HG03108 (cell line): Measurements from ENCODE around the gene CD82.
"Not testable (repeated sequence)": the region's sequence is repeated elsewhere in the genome, so short reads cannot be mapped to it uniquely, and the experiment has no call there.

Source experiments
- ATAC-seq: cut with Tn5 transposase; IDR thresholded peaks from one replicate; pipeline ENCODE4 v1.9.1; 2021; ENCODE audit warnings: moderate library complexity; ENCODE audit not compliant: unreplicated experiment

The CD82 gene

DNA sequence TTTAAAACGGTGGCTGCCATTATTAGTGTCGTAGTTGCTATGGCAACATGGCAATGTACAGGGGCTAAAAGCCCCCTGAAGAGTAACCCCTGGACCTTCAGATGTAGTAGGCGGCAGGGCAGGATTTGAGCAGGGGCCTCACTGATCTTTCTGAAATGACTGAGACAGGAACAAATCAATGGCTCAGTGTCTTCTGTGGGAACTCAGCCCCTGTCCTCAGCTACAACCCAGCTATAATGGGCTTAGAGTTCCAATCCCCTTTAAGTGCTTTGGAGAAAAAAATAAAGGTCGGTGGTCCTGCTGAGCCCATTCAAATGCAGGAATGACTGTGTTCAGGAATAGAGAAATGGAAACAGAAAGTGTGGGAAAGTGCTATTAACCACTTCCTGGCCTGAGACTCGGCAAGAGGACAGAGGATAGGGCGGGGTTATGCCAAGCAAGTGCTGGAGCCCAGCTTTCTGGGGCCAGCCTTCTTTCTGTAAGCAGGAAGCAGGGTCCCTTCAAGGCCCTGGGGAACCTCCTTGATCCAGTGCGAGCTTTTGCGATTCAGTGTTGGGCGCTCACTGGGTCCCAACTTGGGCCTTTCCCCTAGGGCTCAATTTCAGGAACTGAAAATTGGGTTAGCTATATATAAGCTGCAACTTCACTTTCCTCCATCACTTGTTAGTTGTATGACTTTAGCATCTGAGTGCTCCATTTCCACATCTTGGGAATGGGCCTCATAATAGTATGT, 6.1 kb upstream of the CD82 start:
- peak; percentile 73 for ATAC-seq

DNA sequence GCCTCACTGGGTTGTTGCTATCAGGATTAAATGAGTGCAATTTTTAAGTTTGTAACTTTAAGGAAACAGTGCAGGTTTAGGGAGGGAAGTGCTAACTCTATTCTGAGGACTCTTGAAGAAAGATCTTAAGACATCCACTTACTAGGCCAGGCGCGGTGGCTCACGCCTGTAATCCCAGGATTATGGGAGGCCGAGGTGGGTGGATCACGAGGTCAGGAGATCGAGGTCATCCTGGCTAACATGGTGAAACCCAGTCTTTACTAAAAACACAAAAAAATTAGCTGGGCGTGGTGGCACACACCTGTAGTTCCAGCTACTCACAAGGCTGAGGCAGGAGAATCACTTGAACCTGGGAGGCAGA, 5.5 kb upstream of the CD82 start:
- not testable (repeated sequence) for ATAC-seq

DNA sequence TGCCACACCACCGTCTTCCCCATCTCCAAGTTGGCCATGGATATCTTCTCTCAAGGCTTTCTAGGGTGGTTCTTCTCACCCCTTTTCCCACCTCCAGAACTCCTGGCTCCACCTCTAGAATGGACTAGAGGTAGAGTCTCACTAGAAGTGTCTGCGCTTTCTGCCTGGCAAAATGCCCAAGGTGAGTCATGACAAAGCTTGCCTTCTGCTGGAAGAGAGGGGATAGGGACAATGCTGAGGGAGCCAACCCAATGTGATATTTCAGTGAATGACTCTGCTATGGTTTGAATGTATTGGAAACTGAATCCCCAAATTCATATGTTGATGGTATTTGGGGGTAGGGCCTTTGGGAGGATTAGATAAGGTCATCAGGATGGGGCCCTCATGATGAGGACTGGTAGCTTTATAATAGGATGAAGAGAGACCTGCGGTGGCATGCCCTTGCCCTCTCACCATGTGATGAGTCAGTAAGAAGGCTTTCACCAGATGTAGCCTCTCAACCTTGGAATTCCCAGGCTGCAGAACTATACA, 4.1 kb upstream of the CD82 start:
- ATAC-seq = no peak

DNA sequence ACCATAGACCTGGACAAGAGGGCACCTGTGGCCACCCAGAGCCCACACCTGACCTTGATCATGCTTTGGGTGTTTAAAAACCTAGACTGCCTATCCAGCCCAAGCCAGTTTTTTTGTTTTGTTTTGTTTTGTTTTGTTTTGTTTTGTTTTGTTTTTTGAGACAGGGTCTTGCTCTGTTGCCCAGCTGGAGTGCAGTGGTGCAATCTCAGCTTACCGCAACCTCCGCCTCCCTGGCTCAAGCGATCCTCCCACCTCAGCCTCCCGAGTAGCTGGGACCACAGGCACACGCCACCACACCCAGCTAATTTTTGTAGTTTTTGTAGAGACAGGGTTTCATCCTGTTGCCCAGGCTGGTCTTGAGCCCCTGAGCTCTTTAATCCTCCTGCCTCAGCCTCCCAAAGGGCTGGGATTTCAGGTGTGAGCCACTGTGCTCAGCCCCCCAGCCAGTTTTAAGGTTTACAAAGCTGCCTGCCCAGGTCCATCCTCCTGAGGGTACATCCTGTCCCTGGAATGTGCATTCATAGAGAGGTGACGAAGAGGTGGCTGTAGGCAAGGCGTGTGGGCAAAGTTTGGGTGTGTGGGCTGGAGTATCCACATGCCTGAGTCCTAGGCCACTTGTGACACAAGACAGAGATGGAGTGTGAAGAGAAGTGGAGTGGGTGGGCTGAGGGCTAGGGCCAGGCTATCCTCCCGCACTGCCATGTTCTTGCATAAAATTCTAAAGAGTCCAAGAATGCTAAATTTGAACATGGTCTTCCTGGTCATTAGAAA, 3.3 kb upstream of the CD82 start:
- ATAC-seq = no peak

DNA sequence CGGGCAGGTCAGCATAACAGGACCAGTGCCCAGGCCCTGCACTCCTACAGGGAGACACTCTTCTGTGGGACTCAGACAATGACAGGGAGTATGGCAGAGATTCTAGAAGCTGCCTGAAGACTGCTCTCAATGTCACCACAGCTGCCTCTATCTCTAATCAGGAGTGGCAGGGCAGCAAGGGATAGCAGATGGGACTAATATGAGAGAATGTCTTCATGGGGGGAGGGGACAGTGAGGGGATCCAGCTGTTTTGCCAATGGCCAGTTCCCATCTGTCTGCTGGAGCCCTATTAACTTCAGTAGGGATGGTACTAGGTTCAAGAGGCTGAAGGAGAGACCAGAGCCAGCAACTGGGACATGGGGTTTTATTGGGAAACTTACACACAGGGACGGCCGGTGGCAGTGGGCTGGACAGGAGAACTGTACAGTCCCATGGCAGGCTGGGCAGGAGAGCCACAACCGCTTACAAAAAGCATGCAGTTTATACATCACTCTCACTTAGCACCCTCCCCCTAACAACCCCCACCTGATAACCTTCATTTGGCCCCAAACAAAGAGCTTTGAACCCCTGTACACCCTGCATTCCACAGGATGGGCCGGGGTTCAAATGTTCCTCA, 2.5 kb upstream of the CD82 start:
- no peak for ATAC-seq

DNA sequence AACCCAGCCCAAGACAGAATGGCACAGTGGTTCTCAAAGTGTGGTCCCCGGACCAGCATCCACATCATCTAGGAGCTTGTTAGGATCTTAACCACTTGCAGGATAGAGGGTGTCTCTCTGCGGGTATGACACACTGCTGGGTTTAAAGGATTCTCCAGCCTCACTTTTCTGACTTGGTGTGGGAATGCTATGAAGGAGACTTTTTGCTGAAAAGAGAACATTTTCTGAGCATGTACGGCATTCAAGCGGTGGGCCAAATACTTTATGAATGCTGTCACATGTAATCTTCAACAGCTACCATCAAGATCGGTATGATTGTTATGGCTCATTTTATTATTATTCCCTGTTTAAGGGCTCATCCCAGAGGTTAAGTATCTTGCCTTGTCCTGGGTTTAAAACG, 1.8 kb upstream of the CD82 start:
- ATAC-seq = no peak

DNA sequence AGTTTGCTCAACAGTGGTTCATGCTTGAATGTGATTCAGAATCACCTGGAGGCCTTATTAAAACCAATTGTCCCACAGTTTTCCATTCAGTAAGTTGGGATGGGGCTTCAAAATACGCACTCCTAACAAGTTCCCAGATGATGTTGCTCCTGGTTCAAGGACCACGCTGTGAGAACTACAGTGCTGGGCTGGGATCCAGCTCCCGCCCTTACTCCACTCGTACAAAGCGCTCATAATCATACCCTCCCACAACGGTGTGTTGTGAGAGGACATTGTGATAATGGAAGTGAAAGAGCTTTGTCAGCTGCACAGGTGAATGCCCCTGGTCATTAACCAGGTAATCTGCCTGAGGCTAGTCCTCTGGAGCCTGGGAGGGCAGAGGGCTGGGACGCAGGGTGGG, 1.3 kb upstream of the CD82 start:
- ATAC-seq = no peak

DNA sequence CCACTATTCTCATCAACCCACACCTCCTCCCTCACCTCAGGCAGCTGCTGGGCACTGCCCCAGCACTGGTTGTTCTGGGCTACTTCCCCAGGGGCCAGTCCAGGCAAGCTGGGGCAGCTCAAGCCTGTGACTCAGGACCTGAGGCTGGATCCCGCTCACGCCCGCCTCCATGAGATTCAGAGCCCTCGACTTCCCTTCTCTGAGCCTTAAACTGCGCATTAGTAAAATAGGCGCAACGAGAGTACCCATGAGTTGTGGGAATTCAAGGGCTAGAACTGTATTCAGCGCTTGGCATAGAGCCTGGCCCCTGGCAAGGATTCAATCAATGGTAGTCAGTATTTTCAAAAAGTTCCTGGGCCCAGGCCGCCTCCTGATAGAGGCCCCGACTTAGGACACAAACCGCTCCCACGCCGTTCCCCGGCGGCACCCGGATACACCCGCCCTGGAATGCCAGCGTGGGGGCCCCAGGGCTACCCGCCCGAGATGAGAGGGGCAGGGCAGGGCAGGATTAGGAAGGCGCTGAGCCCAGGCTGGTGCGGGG, 723 bp upstream of the CD82 start:
- ATAC-seq = no peak

DNA sequence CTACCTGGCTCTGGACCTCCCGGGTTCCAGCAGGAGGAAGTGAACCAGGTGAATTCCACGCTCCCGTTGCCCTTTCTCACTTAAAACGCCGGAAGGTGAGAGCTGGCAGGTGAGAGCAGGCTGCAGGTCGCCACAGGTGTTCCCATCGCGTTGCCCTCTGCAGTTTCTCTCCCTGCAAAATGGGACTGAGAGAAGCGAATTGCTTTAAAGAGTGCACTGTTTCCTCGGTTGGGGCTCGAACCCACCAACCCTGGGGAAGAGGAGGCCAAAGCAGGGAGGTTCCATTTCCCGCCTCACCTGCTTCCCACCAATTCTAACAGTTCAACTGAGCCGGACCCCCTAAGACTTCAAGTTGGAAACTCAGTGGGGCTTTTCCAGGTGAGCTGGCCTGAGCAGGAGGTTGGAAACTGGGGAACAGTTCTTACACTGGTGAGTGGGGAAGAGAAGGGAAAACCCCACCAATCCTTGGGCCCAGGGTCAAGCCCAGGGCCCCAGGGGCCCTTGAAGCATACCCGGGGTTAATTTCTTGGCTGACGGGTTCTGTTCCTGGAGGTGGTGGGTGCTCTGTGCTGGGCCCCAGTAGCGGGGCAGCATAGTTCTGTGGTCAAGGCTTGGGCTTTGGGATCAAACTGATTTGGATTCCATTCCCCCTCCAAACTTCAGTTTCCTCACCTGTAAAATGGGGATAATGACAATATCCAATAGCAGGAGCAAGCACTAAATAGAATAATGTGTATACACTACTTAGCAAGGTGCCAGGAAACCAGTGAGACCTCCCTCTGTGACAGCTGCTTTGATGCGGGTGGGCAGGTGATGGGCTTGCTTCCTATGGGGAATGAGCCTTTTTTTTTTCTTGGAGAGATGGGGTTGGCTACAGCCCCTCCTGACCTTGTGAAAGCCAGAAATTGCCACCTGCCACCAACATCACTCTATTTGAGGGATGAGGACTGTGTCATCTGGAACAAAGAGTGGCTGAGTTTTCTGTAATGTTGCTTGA, 788 bp downstream of the CD82 start:
- no peak for ATAC-seq

DNA sequence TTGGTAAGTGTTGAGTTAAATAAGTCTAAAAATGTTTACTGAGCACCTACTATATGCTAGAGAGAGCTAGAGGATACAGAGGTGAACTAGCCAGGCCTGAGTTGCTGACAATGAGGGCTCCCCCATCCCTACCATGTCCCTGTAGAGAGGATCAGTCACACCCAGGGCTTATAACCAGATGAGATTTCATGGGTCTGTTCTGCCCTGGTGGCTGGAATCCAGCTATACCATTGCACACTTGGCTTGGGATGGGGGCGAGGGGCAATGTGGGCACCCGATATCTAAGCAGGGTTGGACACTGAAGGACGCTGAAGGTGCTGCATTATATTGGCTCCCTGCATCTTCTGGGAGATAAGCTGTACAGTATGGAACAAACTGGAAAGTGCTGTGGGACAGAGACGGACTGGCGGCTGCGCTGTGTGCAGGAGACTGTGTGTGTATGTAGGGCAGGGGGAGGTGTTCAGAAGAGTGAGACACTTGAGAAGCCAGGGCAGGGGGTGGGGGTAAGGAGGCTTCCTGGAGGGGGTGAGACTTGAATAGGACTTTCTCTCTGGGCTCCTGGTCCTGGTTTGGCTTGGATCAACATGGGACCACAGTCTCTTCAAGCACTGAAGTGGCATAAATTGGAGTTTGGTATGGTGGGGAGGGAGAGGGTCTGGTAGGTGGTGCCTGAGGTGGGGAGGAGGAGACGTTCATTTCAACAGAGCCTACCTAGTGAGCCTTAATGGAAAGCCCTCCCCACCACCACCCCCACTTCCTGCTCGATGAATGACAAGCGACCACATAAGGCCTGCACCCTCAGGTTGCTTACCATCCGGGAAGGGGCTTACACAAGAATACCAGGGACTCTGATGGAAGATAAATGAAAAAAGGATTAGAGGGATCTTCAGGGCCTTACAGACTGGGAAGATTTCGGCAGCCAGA, 1.8 kb downstream of the CD82 start:
- ATAC-seq = no peak

DNA sequence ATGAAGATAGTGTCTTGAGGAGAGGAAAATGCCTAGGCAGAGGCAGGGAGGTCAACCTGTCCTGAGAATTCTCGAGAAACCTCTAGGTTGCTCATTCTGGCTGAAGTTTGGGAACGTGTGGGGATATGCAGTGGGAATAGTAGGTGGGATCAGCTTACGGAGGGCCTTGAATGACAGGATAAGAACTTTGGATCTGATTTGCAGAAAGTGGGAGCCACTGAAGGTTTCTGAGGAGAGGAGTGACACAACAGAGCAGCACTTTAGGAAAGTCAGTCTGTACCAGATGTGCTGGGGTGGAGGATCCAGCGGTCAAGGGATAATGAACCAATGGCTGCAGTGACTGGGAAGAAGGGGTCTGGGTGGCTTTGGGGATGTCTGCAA, 2.4 kb downstream of the CD82 start:
- ATAC-seq = no peak

DNA sequence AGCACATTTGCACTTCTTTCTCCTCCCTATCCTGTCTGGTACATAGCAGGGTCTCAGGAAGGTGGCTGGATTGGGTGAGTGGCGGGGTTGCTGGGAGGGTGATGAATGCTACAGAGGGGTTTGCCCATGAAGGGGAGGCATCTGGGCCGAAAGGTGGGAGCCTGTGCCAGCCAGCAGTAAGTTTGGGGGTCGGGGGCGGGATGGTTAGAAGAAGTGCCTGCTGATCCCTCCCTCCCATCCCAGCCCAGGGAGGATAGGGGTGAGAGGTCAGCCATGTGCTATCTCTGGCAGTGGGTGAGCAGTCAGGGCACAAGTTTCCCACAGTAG, 2.8 kb downstream of the CD82 start:
- ATAC-seq = no peak

DNA sequence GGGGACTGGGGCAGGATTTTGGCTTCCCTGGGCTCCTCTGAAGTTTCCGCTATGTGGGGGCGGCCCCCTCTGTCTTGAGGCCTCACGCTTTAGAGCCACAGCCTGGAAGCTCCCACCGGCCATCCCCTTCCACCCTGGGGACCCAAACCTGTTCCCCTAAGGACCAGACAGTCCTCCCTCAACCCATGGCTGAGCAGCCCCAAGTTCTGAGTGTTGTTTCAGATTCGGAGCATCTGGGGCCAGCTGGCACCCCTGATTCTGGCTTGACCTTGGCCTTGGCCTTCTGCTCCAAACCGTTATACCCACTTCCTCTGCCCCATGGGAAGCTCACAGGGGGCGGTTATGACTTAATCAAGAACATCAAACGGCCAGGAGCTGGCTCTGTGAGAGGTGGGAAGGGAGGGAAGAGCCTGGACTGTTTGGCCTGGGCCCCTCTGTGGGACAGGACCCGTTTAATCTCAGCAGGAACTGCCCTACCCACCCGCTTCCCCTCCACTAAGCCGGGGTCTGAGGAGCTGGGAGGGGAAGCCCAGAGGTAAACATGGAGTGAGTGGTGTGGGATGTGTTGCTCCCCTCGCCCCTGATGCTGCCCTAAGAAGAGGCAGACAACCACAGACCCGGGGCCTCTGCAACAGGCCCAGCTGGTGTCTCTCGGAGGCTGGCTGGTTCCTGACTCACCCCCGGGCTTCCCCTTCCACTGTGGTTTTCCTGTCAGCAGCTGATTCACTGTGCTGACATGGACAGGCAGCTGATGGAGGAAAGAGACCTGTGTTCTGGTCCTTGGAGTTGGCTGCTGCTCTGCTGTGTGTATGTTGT, 3.4 kb downstream of the CD82 start:
- ATAC-seq = peak; percentile 40

DNA sequence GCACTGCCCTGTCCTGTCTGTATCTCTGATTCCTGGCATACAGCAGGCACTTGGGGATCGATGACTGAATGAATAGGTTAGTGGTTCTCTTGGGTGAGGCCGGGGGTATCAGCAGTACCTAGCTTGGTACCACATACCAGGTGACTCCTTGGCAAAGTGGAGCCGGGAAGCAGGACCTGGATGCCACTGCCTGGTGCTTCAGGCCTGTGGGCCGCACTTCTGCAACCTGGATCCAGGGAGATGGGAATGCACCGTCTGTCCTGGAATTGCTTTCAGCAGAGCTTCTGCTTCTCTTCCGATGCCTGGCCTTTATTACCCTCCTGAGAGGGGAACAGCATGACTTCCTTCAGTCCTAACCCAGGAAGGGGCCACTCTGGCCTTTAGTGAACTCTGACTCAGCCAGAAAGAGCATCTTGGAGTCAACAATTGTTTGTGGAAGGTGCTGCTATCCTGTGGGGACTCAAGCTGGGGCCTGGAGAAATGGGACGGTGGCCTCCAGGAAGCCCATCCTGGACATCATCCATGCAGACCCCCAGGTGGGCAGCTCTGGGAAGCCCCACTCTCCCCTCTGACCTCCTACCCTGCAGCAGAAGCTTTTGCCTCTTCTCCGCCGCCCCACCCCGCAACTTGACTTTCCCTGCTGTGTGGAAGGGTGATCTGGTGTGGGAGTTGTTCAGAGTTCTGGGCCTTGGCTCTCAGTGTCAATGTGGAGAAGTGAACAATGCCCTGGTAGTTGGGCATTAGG, 5.1 kb downstream of the CD82 start:
- ATAC-seq = no peak

DNA sequence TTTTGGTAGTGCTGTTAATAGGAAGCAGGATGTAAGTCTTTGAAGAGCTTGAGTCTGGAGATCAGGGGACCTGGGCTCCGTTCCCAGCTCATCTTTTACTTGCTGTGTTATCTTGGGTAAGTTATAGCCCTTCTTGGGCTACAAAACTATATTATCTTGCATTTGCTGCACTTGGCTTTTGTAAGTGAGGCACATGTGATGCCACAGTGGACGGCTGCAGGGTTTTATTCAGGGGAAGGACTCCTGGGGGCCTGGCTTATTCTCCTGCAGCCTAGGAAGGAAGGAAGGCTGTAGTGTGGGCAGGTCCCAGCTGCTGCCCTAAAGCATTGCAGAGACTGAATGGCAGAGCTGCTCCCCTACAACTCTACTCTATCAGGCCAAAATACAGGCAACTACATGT, 6.4 kb downstream of the CD82 start:
- ATAC-seq = no peak

DNA sequence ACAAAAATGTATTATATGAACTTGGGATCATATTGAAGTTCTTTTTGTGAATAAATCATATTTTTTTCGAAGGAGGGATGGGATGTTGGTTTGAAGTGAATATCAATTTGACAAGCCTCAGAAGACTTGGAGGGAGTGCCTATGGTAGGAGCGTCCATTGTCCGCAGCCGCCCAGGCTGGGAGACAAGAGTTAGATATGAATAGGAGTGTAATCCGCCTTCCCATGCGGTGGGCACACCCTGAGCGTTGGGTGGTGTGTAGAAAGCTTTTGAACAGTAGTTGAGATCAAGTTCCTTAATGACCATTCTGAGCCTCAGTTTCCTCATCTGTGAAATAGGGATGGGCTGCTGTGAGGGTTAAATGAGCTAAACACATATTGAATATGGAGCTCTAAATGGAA, 7.0 kb downstream of the CD82 start:
- ATAC-seq = no peak

DNA sequence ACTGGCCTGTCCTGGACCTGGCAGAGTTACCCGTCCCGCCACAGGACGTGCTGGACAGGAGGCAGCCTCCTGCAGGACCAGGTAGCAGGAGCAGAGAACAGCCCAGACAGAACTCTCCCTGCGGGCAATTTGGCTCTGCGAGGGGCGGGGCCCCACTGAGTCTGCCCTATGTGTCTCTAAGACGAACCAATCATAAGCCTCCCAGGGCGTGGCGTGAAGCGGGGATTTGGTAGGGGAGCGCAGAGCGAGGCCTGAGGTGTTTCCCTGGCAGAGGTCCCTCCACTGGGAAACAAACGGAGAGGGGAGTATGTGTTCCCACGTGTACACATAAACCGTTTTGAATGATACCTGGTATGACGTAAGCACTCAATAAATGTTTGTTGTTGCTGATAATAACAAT, 7.4 kb downstream of the CD82 start:
- ATAC-seq = no peak

DNA sequence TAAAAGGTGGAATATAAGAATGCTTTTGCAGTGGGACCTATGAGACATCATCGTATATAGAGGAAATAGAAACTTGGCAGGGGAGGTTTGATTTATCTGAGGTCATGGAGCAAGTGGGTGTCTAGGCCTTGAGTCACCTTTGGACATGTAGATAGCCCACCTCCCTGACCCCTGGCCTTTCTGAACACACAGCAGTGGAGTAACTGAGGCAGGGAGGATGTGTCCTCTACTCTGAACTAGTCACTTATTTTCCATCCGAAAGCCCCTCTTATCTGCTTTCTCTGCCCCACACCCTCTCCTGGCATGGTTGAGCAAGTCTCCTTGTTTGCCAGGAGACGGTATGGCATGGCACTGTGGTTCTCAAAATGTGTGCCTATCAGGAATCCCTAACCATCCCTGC, 7.9 kb downstream of the CD82 start:
- ATAC-seq = no peak
